HG02678 (cell line): ENCODE data around the gene LCN9.

Experiments
- ATAC-seq: cut with Tn5 transposase; IDR thresholded peaks from one replicate; pipeline ENCODE4 v1.9.1; 2021; ENCODE audit warnings: mild to moderate bottlenecking, moderate library complexity; ENCODE audit not compliant: unreplicated experiment

Gene LCN9

GRCh38 chr9:135716045-135716444 is 52.9 kb downstream of the LCN9 start:
- no peak for ATAC-seq
